Muscle layer of colon (tissue), 2 donors: ENCODE measurements around the gene HOXC12.
A peak's percentile ranks its signal among the peaks of the same experiment; 100 is the strongest.

ENCODE experiments used
- H3K27ac ChIP-seq: one replicate; pipeline ENCODE4 v1.7.0; 2013; ENCODE audit warnings: low read depth, mild to moderate bottlenecking, low read length, moderate library complexity
- H3K27me3 ChIP-seq, 2 donors: one replicate each; pipeline ENCODE4 v1.7.0; 2013; ENCODE audit warnings: low read length in 2 of 2, mild to moderate bottlenecking in 2 of 2; ENCODE audit not compliant: insufficient read depth in 2 of 2, control insufficient read depth in 1 of 2
- H3K36me3 ChIP-seq: one replicate; pipeline ENCODE4 v1.7.0; 2013; ENCODE audit warnings: mild to moderate bottlenecking, low read length; ENCODE audit not compliant: insufficient read depth
- H3K4me1 ChIP-seq: one replicate; pipeline ENCODE4 v1.7.0; 2013; ENCODE audit warnings: mild to moderate bottlenecking, low read length; ENCODE audit not compliant: insufficient read depth
- H3K4me3 ChIP-seq, 2 donors: one replicate each; pipeline ENCODE4 v1.7.0; 2013; ENCODE audit warnings: low read length in 2 of 2, low read depth in 1 of 2, mild to moderate bottlenecking in 1 of 2, moderate library complexity in 1 of 2
- H3K9ac ChIP-seq: one replicate; pipeline ENCODE4 v1.7.0; 2013; ENCODE audit warnings: low read length
- H3K9me3 ChIP-seq: one replicate; pipeline ENCODE4 v1.7.0; 2013; ENCODE audit warnings: mild to moderate bottlenecking, low read length
- donor health status: abdominal sarcoma.
- donor health status: Adenocarcinoma of cecum.

HOXC12 gene

DNA sequence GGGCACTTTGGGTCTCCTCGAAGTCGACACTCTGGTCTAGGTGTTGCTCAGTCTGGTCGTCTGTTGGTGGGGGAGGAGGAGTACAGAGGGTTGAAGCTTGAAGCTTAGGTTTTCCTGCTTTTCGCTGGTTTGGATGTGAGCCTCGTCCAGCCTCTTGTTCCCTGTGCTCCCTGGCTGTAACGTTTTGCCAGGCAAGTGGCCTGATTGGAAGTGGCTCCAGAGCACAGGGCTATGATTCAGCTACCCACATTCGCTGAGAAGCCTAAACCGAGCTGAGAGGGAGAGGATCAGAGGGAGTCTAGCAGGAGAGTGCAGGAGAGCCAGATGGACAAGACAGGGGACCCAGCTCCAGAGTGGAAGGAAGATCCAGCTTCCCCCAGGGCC, 36.4 kb downstream of the HOXC12 start:
- no peaks in the 10 kb centered on the region for H3K36me3 ChIP-seq
- no peak overlapping the region for H3K27ac ChIP-seq
- peaks cover 73 to 99% of the 10 kb centered on the region in 2 donors for H3K27me3 ChIP-seq
- peaks cover 8% of the 10 kb centered on the region for H3K4me1 ChIP-seq
- H3K4me3 ChIP-seq, result no peak overlapping the region
- no peak overlapping the region for H3K9ac ChIP-seq
- H3K9me3 ChIP-seq, result no peaks in the 10 kb centered on the region

DNA sequence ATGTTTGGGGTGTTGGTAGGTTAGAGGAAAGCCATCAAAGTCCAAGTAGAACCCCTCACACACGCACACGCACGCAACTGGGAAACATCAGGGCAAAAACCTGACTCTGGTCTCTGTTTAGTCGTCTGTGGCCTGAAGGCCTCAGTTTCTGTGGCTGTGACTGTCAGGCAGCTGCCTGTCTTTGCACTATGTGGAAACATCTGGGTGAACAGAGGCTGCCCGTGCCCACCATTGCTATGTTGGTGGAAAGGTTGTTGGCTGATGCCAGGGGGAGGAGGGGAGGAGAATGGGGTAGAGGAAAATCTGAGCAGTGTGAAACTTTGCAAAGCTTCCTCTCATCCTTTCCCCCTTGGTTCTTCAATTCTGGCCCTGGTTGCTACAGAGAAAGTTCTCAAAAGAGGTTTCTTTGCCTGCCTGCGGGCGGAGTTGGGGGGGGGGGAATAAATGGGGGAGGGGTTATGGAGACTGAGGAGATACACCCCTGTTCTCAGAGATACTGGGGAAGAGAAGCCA, 37.7 kb downstream of the HOXC12 start:
- Histone ChIP-seq H3K27me3 (peaks cover 76 to 99% of the 10 kb centered on the region in 2 donors), H3K36me3 (no peaks in the 10 kb centered on the region), H3K4me1 (peaks cover 11% of the 10 kb centered on the region), H3K4me3 (no peak overlapping the region), H3K9ac (no peak overlapping the region), H3K9me3 (no peaks in the 10 kb centered on the region), H3K27ac (no peak overlapping the region)

DNA sequence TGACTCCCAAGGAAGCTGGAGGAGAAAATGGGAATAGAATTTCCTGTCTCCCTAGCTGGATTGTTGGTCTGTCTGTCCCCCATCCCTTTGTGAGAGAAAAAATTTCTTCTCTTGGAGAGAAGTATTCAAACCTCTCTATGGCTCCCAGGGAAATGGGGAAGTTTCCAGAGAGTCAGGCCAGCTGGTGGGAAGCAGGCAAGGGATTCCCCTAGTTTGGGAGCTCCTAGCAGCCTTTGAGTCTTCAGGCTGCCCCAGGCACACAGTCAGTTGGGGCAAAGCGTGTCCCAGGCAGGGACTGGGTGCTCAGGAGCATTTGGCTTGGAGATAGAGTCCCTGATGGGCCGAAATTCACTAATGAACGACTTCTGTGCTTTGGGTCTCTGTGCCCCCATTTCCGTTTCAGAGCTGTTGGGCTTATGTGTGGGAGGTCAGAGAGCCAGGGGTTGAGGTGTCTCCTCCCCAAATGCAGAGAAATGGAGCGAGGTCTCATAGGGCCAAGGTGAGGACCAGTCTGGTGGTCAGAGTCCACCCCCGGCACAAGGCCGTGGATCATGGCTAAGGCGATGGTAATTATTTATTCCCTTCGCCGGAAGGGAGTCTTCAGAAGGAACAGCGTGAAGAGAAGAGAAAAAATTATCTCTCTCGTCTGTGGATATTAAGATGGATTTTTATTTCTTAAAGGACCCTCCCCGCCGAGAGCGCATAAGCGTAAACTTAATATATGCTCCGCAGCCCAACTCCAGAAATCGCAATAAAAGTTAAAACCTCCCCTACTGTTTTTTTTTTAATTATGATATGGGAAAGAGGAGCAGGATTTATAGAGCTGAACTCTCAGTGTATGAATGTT, 38.7 kb downstream of the HOXC12 start:
- H3K27me3 ChIP-seq, result peaks cover 76 to 99% of the 10 kb centered on the region in 2 donors
- no peaks in the 10 kb centered on the region for H3K9me3 ChIP-seq
- H3K27ac ChIP-seq, result no peak overlapping the region
- H3K4me1 ChIP-seq, result peaks cover 11% of the 10 kb centered on the region
- H3K4me3 ChIP-seq, result no peak overlapping the region
- no peaks in the 10 kb centered on the region for H3K36me3 ChIP-seq
- no peak overlapping the region for H3K9ac ChIP-seq

DNA sequence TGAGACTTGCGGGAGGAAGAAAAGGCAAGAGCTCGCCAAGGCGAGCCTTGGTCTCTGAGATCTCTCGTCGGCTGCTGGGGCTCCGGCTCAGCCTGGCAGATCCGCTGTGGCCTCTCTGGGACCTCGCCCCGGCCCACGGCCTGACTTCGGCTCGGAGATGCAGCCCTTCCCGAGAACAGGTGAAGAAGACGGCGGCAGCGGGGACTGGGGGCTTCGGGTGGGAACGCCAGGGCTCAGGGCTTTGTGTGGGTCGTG, 39.2 kb downstream of the HOXC12 start:
- Histone ChIP-seq H3K4me1 (peaks cover 11% of the 10 kb centered on the region), H3K4me3 (no peak overlapping the region), H3K27ac (no peak overlapping the region), H3K9me3 (no peaks in the 10 kb centered on the region), H3K9ac (no peak overlapping the region), H3K27me3 (peaks cover 76 to 99% of the 10 kb centered on the region in 2 donors), H3K36me3 (no peaks in the 10 kb centered on the region)

DNA sequence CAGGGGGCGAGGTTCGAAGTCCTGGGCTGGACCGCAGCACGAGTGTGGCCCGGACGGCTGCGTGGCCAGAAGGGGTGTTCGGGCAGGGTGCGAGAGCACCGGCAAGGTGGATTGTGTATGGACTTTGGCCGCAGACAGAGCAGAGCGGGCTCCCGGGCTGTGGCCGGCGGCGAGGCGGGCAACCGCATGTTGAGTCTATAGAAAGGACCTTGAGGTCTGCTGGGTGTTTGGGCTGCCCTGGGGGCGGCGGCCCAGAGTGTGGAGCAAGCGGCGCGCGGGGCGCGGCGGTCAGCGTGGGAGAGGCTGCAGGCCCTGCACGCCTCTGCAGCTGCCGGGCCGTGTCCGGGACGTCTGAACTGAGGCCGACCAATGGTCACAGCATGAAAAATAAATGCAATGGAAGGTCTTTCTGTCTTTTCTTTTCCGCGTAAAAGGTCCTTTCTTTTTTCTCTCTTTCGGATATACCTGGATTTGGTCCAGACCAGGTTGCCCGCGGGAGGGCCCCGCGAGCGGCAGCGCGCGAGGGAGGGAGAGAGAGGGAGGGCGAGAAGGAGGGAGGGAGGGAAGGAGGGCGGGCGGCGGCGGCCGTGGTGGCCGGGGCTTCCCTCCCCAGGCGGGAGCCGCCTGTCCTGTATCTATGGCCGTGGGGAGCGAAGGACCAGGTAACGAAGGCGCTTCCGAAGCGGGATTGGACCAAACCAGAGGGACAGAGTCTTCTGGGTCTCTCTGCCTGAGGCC, 39.7 kb downstream of the HOXC12 start:
- H3K4me1 ChIP-seq, result peaks cover 11% of the 10 kb centered on the region
- no peak overlapping the region for H3K9ac ChIP-seq
- no peaks in the 10 kb centered on the region for H3K36me3 ChIP-seq
- no peak overlapping the region for H3K27ac ChIP-seq
- peak overlapping the region in 1 of 2 donors; percentile 53 for H3K4me3 ChIP-seq
- peaks cover 72 to 96% of the 10 kb centered on the region in 2 donors for H3K27me3 ChIP-seq
- no peaks in the 10 kb centered on the region for H3K9me3 ChIP-seq

DNA sequence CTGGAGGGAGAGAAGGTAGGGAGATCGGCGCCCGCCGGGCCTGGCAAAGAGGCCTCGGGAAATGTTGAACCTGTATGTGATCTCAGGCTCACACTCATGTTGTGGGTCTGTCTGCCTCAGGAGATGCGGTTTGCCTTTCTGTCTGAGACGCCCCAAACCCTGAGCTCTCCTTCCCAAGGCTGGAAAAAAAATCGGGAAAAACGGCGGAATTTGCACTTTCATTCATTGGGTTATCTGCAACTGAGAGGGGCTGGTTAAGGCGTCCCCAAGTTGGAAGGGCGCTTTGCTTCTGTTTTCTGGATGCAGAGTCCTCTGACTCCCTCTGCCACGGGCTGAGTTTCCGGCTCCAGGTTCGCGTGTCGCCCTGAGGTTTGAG, 40.3 kb downstream of the HOXC12 start:
- Histone ChIP-seq H3K9me3 (no peaks in the 10 kb centered on the region), H3K27me3 (peaks cover 66 to 96% of the 10 kb centered on the region in 2 donors), H3K4me3 (peak overlapping the region in 1 of 2 donors; percentile 53), H3K4me1 (peaks cover 14% of the 10 kb centered on the region), H3K36me3 (no peaks in the 10 kb centered on the region), H3K9ac (no peak overlapping the region), H3K27ac (no peak overlapping the region)

DNA sequence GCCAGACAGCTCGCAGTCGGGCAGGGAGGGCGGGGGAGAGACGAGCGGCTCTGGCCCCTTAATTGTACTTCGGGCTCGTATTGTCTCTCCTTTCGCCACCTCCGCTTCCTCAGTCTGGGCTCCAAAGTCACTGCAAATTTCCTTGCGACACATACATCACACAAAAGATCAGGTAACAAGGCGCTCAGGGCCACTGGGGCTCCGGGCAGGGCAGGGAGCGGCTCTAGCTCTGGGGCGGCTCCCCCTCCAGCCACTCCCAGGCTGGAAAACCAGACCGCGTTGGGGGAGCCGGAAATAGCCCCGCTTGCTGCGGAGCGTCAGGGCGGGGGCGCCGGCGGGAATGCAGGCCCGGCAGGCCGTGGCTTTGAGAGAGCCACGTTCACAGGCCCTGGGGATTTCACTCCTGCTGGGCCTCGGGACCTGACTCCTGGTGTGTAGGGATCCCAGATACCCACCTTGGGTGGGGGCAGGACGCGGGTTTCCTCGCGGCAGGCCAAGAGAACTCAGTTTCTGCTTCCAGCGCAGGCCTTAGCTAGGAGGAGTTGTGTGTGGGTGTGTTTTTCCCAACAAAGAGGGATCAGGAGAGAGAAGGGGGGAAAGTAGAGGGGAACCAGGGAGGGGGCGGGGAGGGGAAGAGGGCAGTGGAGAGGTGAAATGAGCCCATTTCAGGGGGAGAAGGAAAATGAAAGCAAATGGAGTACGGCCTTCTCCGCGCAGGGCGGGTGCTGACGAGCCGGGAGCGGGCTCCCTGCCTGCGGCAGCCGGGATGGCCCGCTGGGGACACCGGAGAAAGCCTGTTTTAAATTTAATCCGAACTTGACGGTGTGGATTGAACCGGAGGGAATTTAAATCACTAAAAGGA, 40.9 kb downstream of the HOXC12 start:
- no peak overlapping the region for H3K27ac ChIP-seq
- no peak overlapping the region for H3K9ac ChIP-seq
- H3K4me1 ChIP-seq, result peaks cover 15% of the 10 kb centered on the region
- peak overlapping the region; percentile 29 to 53 for H3K4me3 ChIP-seq
- peaks cover 62 to 96% of the 10 kb centered on the region in 2 donors for H3K27me3 ChIP-seq
- H3K9me3 ChIP-seq, result no peaks in the 10 kb centered on the region
- H3K36me3 ChIP-seq, result no peaks in the 10 kb centered on the region

DNA sequence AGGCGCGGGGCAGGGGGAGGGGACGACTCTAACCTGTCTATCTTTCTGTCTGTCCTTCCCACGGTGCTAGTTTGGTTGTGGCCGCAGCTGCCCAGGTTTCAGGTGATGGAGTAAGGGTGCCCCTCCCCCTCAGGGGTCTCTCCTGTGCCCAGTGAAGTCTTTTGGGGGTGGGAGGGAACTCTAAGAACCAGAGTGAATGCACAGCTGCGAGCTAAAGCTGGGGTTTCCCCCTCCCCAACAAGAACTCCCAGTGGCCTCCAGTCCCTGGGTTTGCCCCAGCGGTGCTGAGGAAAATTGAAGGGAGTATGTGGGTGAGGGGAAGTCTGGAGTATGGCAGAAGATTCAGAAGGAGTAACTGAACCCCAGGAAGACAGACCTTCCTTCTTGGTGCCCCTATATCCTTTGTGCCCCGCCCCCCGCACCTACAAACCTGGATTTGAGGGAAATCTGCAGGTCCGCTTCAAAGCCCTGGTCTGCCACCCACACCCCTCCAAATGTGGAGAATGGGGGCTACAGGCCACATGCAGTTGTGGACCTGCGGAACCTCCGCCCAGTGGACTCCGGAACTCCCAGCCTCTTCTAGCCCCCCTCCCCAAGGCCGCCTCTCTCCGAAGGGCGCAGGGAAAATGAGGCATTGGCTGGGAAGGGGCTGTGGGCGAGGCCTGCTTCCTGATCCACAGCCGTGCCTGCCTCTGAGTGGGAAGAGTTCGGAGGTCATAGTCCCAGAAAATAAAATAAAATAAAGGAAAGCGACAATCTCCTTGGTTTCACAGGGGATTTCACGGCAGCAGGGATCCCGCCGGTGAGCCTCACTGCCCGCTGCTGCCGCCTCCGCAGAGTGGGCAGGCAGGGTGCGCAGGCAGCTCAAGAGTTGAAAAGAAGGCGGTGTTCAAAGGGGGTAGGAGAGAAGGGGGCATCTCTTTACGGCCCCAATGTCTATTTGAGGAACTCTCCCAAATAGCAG, 41.8 kb downstream of the HOXC12 start:
- Histone ChIP-seq H3K27me3 (peaks cover 62 to 96% of the 10 kb centered on the region in 2 donors), H3K27ac (no peak overlapping the region), H3K9me3 (no peaks in the 10 kb centered on the region), H3K36me3 (no peaks in the 10 kb centered on the region), H3K9ac (no peak overlapping the region), H3K4me3 (peak overlapping the region in 1 of 2 donors; percentile 53), H3K4me1 (peaks cover 15% of the 10 kb centered on the region)

DNA sequence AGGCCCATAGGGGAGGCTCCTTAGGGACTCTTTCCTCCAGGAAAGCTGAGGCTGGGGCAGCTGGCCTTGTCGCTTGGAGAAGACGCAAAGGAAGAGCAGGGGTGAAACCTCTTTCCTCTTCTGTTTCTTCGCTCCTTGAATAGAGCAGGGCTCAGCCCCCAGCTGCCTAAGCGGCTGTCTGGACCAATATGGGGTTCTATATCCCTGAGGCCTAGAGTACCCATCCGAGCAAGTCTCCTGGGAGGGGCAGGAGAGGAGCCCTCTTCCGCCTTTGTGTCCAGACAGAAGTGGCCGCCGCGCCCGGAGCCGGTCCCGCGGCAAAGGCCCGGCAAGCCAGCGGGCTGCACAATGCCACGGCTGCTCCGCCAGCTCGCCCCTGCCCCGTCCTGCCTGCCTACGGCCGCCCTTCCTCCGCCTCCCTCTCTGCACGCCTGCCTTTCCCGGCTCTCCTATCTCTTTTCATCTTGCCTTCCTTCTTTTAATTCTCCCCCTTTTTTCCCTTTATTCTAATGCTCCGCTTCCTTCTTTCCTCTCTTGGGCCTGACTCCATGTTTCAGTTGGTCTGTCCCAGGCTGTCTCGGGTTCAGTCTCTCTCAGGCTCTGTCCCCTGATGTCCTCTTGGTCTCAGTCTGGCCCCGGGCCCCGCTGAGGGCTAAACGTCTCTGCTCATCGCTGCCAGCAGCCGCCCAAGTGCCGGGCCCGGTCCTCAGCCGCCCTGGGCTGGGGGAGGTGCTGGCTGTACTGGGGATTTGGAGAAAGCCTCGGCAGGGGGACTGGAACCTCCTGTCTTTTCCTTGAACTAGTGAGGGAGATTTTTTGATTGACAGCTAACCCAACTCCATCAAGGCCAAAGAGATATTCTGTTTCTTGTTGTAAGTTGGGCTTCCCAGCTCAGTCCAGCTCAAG, 42.8 kb downstream of the HOXC12 start:
- Histone ChIP-seq H3K9me3 (no peaks in the 10 kb centered on the region), H3K4me3 (no peak overlapping the region), H3K27me3 (peaks cover 60 to 96% of the 10 kb centered on the region in 2 donors), H3K36me3 (no peaks in the 10 kb centered on the region), H3K27ac (no peak overlapping the region), H3K4me1 (peaks cover 15% of the 10 kb centered on the region), H3K9ac (no peak overlapping the region)
